Natural killer cell (primary cell): Measurements from ENCODE around the gene PMM2. TPM values are rescaled to one million over a fixed set of nuclear protein-coding genes. Genes with fewer than 3 reads are reported as not detected.
"Not testable (repeated sequence)": the region's sequence is repeated elsewhere in the genome, so short reads cannot be mapped to it uniquely, and the experiment has no call there.

ENCODE experiments used
- ATAC-seq, 3 donors: fragments of 150-1000 bp in 2 of 3; fragments of 200-7000 bp in 1 of 3; cut with Tn5 transposase; 1 replicate in 1 of 3; 2 replicates in 2 of 3; pipeline ENCODE4 v1.10.0; 2021; ENCODE audit warnings: mild to moderate bottlenecking in 2 of 3, moderate library complexity in 2 of 3
- DNase-seq, 2 donors: peaks; one replicate each; pipeline versions ENCODE4 v3.0.0 to v3.0.0-alpha.2; 2013 to 2021; ENCODE audit warnings: mixed read lengths in 1 of 2
- H3K27ac ChIP-seq: one replicate; pipeline ENCODE4 v1.5.1; 2013; ENCODE audit warnings: mild to moderate bottlenecking, low read length
- H3K27me3 ChIP-seq: one replicate; pipeline ENCODE4 v1.6.1; 2013; ENCODE audit warnings: low read length; ENCODE audit not compliant: control insufficient read depth, insufficient read depth
- H3K36me3 ChIP-seq: one replicate; pipeline ENCODE4 v1.6.1; 2013; ENCODE audit warnings: low read length; ENCODE audit not compliant: control insufficient read depth, insufficient read depth
- H3K4me1 ChIP-seq: one replicate; pipeline ENCODE4 v1.6.1; 2013; ENCODE audit warnings: low read length; ENCODE audit not compliant: control insufficient read depth, insufficient read depth
- H3K4me3 ChIP-seq: one replicate; pipeline ENCODE4 v1.5.1; 2013; ENCODE audit warnings: low read length
- H3K9me3 ChIP-seq: one replicate; pipeline ENCODE4 v1.6.1; 2013; ENCODE audit warnings: low read length; ENCODE audit not compliant: control insufficient read depth, insufficient read depth
- H3K27ac Mint-ChIP-seq, 2 donors: one replicate each; pipeline ENCODE4 v1.8.0; 2022; ENCODE audit warnings: mild to moderate bottlenecking in 2 of 2, mixed read lengths in 2 of 2, moderate library complexity in 1 of 2
- H3K27me3 Mint-ChIP-seq, 2 donors: one replicate each; pipeline ENCODE4 v1.8.0; 2022; ENCODE audit warnings: low read depth in 2 of 2, mixed read lengths in 2 of 2
- H3K36me3 Mint-ChIP-seq: one replicate; pipeline ENCODE4 v1.8.0; 2022; ENCODE audit warnings: mixed read lengths
- H3K4me1 Mint-ChIP-seq, 2 donors: one replicate each; pipeline ENCODE4 v1.8.0; 2022; ENCODE audit warnings: mixed read lengths in 2 of 2
- H3K4me3 Mint-ChIP-seq: one replicate; pipeline ENCODE4 v1.8.0; 2022; ENCODE audit warnings: mild to moderate bottlenecking, moderate library complexity, mixed read lengths
- H3K9me3 Mint-ChIP-seq, 2 donors: one replicate each; pipeline ENCODE4 v1.8.0; 2022; ENCODE audit warnings: mixed read lengths in 2 of 2
- CTCF ChIP-seq: fragments of 200-600 bp; IDR thresholded peaks from one replicate; pipeline ENCODE4 v1.8.0; 2022; ENCODE audit warnings: antibody characterized with exemption
- WGBS: methylation state at CpG from one replicate; pipeline ENCODE4 v1.1.7; 2013; ENCODE audit warnings: missing lambda C conversion rate; ENCODE audit not compliant: insufficient coverage; 5-methylcytosine and 5-hydroxymethylcytosine counted together
- intact Hi-C: fragments of 100-400 bp; cut with micrococcal nuclease; formaldehyde crosslinking; loops from one replicate; pipeline ENCODE4 v1.14.2; 2022
- total RNA-seq, 4 donors: library from RNA; stranded (reverse); fragments of 120-200 nt in 1 of 4; gene quantifications; one replicate each; pipeline versions ENCODE4 v1.2.3 to v1.2.4, GENCODE V29; 2013 to 2022

The PMM2 gene
- total RNA-seq, 3 donors from 2014 or later (not counting 1 experiment from before 2014, with no cell fraction given): 33.4 to 37.6 (median 36.4) TPM

GRCh38 chr16:8872071-8872470 lies 74.4 kb downstream of the PMM2 start:
- ATAC-seq (no peak), DNase-seq (no peak)
- no peaks in the 10 kb centered on the region for H3K9me3 ChIP-seq
- H3K27ac ChIP-seq: no peak overlapping the region
- no peaks in the 10 kb centered on the region for H3K36me3 ChIP-seq
- no peaks in the 10 kb centered on the region for H3K27me3 Mint-ChIP-seq
- no peaks in the 10 kb centered on the region for H3K27me3 ChIP-seq
- H3K36me3 Mint-ChIP-seq: no peaks in the 10 kb centered on the region
- peaks cover 33 to 37% of the 10 kb centered on the region in 2 donors for H3K4me1 Mint-ChIP-seq
- no peak overlapping the region for H3K4me3 Mint-ChIP-seq
- intact Hi-C loops: no loop called here
- no peak overlapping the region for H3K4me3 ChIP-seq
- H3K4me1 ChIP-seq: peaks cover 29% of the 10 kb centered on the region
- TF ChIP-seq CTCF: no peak
- no peak overlapping the region for H3K27ac Mint-ChIP-seq
- H3K9me3 Mint-ChIP-seq: no peaks in the 10 kb centered on the region
- 94% methylated on average over 5 of the region's 5 CpGs for WGBS

- no peak for TF ChIP-seq CTCF
- no peaks in the 10 kb centered on the region for H3K27me3 Mint-ChIP-seq
- peaks cover 22 to 25% of the 10 kb centered on the region in 2 donors for H3K4me1 Mint-ChIP-seq
- 91% methylated on average over 21 of the region's 22 CpGs for WGBS
- DNase-seq (no peak), ATAC-seq (no peak)
- no peak overlapping the region for H3K4me3 ChIP-seq
- H3K36me3 Mint-ChIP-seq: no peaks in the 10 kb centered on the region
- H3K9me3 ChIP-seq: no peaks in the 10 kb centered on the region
- peaks cover 19% of the 10 kb centered on the region for H3K4me1 ChIP-seq
- no peaks in the 10 kb centered on the region for H3K27me3 ChIP-seq
- H3K4me3 Mint-ChIP-seq: no peak overlapping the region
- intact Hi-C loops: no loop called here
- no peaks in the 10 kb centered on the region for H3K36me3 ChIP-seq
- H3K27ac Mint-ChIP-seq: no peak overlapping the region
- no peak overlapping the region for H3K27ac ChIP-seq
- no peaks in the 10 kb centered on the region for H3K9me3 Mint-ChIP-seq
Observed at GRCh38 chr16:8872967-8873865, 75.6 kb downstream of the PMM2 start.

GRCh38 chr16:8873866-8874195 lies 76.2 kb downstream of the PMM2 start:
- H3K27me3 ChIP-seq, ATAC-seq, DNase-seq, H3K27me3 Mint-ChIP-seq, H3K36me3 Mint-ChIP-seq, H3K4me3 ChIP-seq, H3K27ac ChIP-seq, intact Hi-C loops, H3K4me3 Mint-ChIP-seq, H3K9me3 ChIP-seq, H3K36me3 ChIP-seq, H3K9me3 Mint-ChIP-seq, H3K27ac Mint-ChIP-seq: not testable (repeated sequence)
- 93% methylated on average over 7 of the region's 7 CpGs for WGBS
- peaks cover 19% of the 10 kb centered on the region for H3K4me1 ChIP-seq
- peaks cover 21 to 25% of the 10 kb centered on the region in 2 donors for H3K4me1 Mint-ChIP-seq

GRCh38 chr16:8874388-8874787 lies 76.7 kb downstream of the PMM2 start:
- ATAC-seq (no peak), DNase-seq (no peak)
- Histone ChIP-seq H3K9me3 (no peaks in the 10 kb centered on the region), H3K27ac (no peak overlapping the region), H3K27me3 (no peaks in the 10 kb centered on the region), H3K4me1 (peaks cover 16% of the 10 kb centered on the region), H3K4me3 (no peak overlapping the region), H3K36me3 (no peaks in the 10 kb centered on the region)
- no peak for TF ChIP-seq CTCF
- Mint-ChIP-seq H3K9me3 (no peaks in the 10 kb centered on the region), H3K27ac (peak overlapping the region; percentile 26 to 64), H3K36me3 (no peaks in the 10 kb centered on the region), H3K27me3 (no peaks in the 10 kb centered on the region), H3K4me1 (peaks cover 17 to 21% of the 10 kb centered on the region in 2 donors), H3K4me3 (no peak overlapping the region)
- intact Hi-C loops: no loop called here
- 39% methylated on average over 6 of the region's 6 CpGs for WGBS

- H3K27me3 ChIP-seq, H3K27ac Mint-ChIP-seq, H3K9me3 Mint-ChIP-seq, H3K4me3 ChIP-seq, H3K27ac ChIP-seq, ATAC-seq, H3K27me3 Mint-ChIP-seq, DNase-seq, intact Hi-C loops, H3K36me3 ChIP-seq, H3K36me3 Mint-ChIP-seq, H3K9me3 ChIP-seq: not testable (repeated sequence)
- peak overlapping the region; percentile 35 for H3K4me3 Mint-ChIP-seq
- WGBS: 76% methylated on average over 7 of the region's 7 CpGs
- H3K4me1 ChIP-seq: peaks cover 16% of the 10 kb centered on the region
- peaks cover 12 to 18% of the 10 kb centered on the region in 2 donors for H3K4me1 Mint-ChIP-seq
Observed at GRCh38 chr16:8875317-8875716, 77.7 kb downstream of the PMM2 start.
